ENCODE data around the gene TRIM51G. TPM values are rescaled to one million over a fixed set of nuclear protein-coding genes. Genes with fewer than 3 reads are reported as not detected.
"Not testable (repeated sequence)": the region's sequence is repeated elsewhere in the genome, so short reads cannot be mapped to it uniquely, and the experiment has no call there.

Gene TRIM51G
- total RNA-seq, result not detected
- long read RNA-seq, result 0 reads

GRCh38 chr11:48983785-48984184 lies at the start of gene TRIM51G:
TSS of gene TRIM51G (minus strand) at chr11:48983885. CDS start at chr11:48981695, 2,190 bp downstream.
- ATAC-seq; intact Hi-C loops (cut with DNase I); DNase-seq (ENCODE audit: missing footprints): not testable (repeated sequence)

GRCh38 chr11:49028523-49028922 lies 44.8 kb upstream of the TRIM51G start, which contains the start of gene TRIM49B:
TSS of gene TRIM49B (plus strand) at chr11:49028823. CDS start at chr11:49031600, 2,777 bp downstream.
- intact Hi-C loops (cut with DNase I); DNase-seq (ENCODE audit: missing footprints); ATAC-seq: not testable (repeated sequence)

GRCh38 chr11:48968592-48968991 lies 15.1 kb downstream of the TRIM51G start:
- ATAC-seq; DNase-seq (ENCODE audit: missing footprints); intact Hi-C loops (cut with DNase I): not testable (repeated sequence)

- DNase-seq (ENCODE audit: missing footprints), result peak; percentile 43
Observed at GRCh38 chr11:48955315-48956049, 28.2 kb downstream of the TRIM51G start.

GRCh38 chr11:48945796-48946195 lies 37.9 kb downstream of the TRIM51G start:
- ATAC-seq; DNase-seq (ENCODE audit: missing footprints); intact Hi-C loops (cut with DNase I): not testable (repeated sequence)

More at GRCh38 chr11:48955315-48956049, 28.2 kb downstream of the TRIM51G start:
- intact Hi-C loops (cut with DNase I); ATAC-seq: not testable (repeated sequence)

Other genes starting within 250 kb of the TRIM51G start
- gene TRIM49B, start 44.9 kb upstream of the TRIM51G start, total RNA-seq, result not detected
- gene TRIM64C, start 75.2 kb upstream of the TRIM51G start, total RNA-seq, result not detected
- 0.35 TPM for gene FOLH1, start 224.7 kb upstream of the TRIM51G start, total RNA-seq

All from Right ventricle myocardium inferior (tissue), 1 donor.